ENCODE measurements around the gene SDS.

The SDS gene, protein sequence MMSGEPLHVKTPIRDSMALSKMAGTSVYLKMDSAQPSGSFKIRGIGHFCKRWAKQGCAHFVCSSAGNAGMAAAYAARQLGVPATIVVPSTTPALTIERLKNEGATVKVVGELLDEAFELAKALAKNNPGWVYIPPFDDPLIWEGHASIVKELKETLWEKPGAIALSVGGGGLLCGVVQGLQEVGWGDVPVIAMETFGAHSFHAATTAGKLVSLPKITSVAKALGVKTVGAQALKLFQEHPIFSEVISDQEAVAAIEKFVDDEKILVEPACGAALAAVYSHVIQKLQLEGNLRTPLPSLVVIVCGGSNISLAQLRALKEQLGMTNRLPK

GRCh38 chr12:113403435-113404415, at the start of gene SDS:
Gene SDS, minus strand, starts transcription at chr12:113403887. Its CDS starts 4,179 bp downstream, at chr12:113399708.
- no peak for DNase-seq

DNA sequence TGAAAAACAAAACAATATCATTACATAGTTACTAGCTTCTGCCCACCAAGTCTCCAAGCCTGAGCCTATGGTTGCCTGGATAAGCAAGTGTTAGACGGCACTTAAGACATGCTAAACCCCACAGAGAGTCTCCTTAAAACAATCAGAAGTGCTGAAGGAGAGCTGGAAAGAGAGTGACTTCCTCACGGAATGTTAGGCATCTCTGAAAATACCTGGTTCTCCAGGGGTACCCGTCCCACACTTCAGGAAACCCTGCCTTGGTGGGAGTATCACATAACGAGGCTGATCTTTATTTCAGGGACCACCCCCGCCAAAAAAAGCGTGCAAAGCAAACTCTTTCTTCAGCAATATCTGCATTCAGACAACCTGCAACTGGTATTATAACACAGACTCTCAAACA, 49.6 kb upstream of the SDS start:
- no peak for DNase-seq

DNA sequence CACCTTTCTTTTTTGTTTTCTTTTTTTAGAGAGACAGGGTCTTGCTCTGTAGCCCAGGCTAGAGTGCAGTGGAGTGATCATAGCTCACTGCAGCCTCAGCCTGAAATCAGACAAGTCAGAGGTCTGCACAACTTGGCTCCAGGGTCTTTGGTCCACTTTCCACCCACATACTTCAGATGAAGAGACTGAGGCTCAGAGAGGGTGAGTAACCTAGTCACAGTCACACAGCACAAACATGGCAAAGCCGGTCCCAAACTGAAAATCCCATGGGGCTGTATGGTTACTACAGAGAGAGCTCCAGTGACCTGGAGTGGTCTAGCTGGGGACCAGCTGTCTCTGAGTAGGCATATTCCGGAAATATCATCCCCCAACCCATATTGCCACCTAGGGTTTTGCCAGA, 48.8 kb upstream of the SDS start:
- no peak for DNase-seq

DNA sequence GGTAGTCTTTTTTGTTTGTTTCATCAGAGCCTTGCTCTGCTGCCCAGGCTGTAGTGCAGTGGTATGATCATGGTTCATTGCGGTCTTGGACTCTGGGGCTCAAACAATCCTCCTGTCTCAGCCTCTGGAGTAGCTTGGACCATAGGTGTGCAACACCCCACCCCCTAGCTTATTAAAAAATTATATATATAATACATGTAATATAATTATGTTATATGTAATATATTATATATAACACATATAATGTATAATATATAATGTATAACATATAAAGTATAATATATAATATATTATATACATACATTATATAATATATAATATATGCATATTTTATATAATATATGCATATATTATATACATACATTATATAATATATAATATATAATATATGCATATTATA, 46.2 kb upstream of the SDS start:
- DNase-seq: no peak

DNA sequence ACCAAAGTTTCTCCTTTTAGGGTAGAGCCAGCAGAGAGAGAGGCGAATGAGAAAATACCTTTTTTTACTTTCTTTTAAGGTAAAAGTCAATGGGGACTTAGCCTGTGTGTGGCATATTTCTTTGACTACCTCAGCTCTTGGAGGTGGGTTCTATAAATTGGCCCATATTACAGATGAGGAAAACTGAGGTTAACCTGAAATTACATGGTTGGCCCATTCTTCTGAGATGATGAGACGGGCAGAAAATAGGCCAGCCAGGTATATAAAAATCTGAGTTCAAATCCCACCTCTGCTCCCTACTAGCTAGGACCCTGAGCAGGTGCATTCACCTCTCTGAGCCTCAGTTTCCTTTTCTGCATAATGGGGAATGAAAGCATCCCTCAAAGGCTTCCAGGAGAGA, 45.6 kb upstream of the SDS start:
- no peak for DNase-seq

DNA sequence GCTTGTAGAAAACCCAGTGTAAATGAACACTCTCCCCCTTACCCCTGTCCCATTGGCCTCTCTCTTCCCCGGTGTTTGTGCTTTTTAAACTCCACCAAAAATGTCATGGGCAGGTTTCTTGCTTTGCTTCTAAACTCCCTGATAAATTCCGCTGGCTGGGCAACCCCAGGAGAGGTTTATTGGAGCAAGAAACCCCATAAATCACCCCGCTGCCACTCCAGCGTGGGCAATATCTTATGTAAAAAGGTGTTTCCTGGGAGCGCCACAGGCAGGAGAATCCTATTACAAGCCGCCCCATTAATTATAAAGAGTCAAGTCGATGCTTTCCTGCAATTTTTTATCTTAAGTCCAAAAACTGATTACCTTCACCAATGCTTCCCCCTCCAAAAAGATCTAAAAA, 45.2 kb upstream of the SDS start:
- DNase-seq: no peak

- no peak for DNase-seq
Measured at GRCh38 chr12:113445544-113446171, 42.0 kb upstream of the SDS start.

DNA sequence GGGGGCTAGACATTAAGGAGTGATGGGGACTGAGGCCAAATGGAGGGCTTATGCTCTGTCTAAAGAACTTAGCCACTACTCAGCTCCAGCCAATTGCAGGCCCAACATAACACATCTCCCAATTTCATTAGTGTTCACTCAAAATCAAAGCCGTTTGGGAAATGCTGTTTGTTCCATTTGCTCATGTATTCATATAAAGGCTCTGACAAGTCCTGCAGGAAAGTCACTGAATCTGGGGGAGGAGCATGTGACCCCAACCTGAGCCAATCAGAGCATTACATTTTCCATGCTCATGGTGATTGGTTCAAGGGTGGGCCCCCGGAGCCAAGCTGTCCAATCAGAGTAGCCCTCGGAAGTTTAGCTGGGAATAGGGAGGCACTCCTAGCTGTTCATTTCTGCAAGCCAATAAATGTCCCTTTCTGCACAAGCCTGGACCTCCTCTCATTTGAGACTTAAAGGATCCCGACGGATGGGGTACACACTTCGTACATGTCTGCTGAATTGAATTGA, 39.4 kb upstream of the SDS start:
- DNase-seq: no peak

- no peak for DNase-seq
Measured at GRCh38 chr12:113440947-113441782, 37.5 kb upstream of the SDS start.

DNA sequence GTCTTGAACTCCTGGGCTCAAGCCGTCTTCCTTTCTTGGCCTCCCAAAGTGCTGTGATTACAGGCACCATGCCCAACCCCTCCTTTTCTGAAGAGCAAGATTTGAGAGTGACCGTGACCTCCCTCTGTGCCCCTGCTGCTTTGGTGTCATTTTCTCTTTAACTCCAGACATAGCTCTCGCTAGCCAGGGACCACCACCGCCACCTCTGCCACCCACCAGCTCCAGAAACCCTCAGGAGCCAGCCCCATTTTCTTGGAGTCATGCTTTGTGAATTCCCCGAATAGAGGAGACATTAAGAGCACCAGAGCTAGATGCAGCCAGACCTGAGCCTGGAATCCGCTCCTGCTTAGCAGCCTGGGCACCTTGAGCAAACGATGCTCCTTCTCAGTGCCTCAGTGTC, 36.6 kb upstream of the SDS start:
- no peak for DNase-seq

GRCh38 chr12:113439606-113440030, 35.9 kb upstream of the SDS start:
- no peak for DNase-seq

DNA sequence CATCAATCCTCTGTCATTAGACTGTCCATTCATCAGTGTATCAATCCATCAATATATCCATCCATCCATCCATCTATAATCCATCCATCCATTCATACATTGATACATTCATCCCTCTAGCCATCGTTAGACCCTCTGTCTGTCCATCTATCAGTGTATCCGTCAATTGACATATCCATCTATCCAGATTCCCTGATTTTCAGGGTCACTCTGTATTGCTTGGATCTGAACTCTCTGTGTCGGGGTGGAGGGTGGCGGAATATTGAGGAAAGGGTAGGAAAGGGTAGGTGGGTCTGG, 35.6 kb upstream of the SDS start:
- no peak for DNase-seq

- DNase-seq: no peak
Measured at GRCh38 chr12:113438523-113439300, 35.0 kb upstream of the SDS start.

- no peak for DNase-seq
Measured at GRCh38 chr12:113437729-113438100, 34.0 kb upstream of the SDS start.

DNA sequence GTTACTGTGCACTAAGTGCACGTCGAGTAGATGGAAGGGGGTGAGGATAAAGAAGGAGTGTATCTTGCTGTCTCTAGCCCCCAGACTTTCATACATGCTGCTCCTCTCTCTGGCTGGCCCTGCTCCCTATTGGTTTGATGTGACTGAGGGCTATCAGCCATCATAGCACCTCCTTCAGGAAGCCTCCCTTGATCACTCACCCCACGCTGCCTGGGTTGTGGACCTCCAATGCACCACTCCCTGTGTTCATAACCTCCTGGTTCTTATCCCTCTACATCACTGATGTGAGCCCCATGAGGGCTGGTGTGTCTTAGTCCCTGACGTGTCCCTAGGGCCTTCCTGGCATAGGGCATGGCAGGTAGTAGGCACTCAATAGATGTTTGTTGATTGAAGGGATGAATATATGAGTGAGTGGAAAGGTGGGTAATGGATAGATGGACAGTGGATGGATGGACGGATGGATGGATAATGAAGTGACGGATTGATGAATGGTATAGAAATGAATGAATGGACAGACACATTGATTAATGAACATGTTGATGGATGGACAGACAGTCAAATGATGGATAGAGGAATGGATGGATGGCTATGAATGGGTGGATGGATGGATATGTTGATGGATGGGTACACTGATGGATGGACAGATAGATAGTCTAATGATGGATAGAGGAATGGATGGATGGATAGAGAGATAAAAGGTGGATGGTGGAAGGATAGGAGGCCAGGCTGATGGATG, 33.5 kb upstream of the SDS start:
- DNase-seq: no peak

GRCh38 chr12:113436586-113436985, 32.9 kb upstream of the SDS start:
- no peak for DNase-seq

GRCh38 chr12:113435367-113435766, 31.7 kb upstream of the SDS start:
- no peak for DNase-seq

GRCh38 chr12:113432986-113433385, 29.3 kb upstream of the SDS start:
- DNase-seq: no peak

DNA sequence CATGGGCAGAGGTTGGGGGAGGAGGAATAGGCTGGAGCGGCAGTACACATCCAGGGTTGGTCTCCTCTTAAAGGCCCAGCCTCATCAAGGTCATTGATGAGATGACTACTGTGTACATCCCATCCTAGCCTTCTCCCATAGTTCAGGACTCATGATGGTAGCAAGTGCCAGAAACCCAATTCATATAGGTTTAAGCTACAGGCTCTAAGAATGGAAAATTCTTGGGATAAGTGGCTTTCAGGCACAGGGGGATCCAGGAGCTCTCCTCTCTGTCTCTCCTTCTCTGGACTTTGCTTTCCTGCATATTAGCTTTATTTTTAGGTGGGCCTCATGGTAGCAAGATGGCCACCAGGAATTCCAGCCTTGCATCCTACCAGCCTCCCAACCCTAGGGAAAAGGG, 24.8 kb upstream of the SDS start:
- no peak for DNase-seq

- no peak for DNase-seq
Measured at GRCh38 chr12:113427882-113428281, 24.2 kb upstream of the SDS start.

- no peak for DNase-seq
Measured at GRCh38 chr12:113425960-113426453, 22.3 kb upstream of the SDS start.

Data from activated CD4-positive, alpha-beta T cell treated with anti-CD3 and anti-CD28 coated beads, Interleukin-2, amount 50 U/mL, for 4 hours (primary cell).